HG02884 (cell line): ENCODE results near the gene ACAD11.
"Not testable (repeated sequence)": the region's sequence is repeated elsewhere in the genome, so short reads cannot be mapped to it uniquely, and the experiment has no call there.

Experiments
- ATAC-seq: cut with Tn5 transposase; IDR thresholded peaks from one replicate; pipeline ENCODE4 v1.9.1; 2021; ENCODE audit warnings: mild to moderate bottlenecking, moderate library complexity; ENCODE audit not compliant: unreplicated experiment

ACAD11 gene

GRCh38 chr3:132652640-132653270 is 6.9 kb downstream of the ACAD11 start:
- ATAC-seq: no peak

DNA sequence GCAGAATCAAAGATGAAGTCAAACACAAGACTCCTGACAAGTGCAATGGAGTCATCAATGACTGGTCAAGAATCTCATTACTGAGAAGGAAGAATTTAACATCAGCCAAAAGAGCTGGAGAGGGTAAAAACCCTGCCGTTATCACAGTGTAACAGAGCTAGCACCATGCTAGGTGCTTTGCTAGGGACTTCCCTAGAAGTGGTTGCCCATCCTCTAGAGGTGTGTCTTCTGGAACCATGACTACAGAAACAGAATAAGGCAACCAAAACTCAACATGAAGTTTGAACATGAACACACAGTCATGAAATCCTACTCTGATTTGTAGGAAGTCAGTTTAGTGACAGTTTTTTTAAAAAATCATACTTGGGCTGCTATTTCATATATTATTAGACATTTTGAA is 9.5 kb downstream of the ACAD11 start:
- no peak for ATAC-seq

DNA sequence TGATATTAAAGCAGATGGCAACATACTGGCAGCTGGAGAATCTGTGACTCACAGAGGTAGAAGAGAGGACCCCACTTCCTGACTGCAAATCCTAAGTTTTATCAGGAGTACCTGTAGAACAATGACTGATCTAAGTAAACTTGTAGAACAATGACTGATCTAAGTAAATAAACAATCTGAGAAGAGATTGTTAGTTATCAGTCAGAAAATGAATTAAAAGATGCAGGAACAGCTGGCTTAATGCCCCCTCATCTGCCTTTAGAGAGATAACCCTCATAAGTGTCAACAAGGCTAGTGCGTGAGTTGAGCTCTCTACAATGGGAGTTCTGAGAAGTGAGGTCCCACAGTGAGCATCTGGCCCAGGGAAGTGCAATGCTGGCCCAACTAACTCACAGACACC is 14.6 kb downstream of the ACAD11 start:
- no peak for ATAC-seq

DNA sequence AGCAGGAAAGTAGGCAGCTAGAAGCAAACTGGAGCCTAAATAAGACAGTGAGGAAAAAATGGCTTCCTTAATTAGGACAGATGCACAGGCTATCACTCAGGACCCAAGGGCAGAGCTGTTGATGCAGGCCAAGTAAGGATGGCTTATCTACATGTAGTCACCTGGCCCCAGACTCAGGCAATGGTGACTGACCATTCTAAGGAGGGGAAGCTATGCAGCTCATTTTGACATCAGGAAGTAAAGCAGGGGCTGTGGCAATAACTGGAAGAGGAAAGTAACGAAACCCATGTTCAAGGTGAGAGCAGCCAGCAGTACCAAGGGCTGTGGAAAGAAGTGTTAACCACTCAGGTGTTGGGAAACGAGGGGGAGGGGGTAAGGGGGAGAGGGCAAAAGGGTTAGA is 16.2 kb downstream of the ACAD11 start:
- ATAC-seq: no peak

DNA sequence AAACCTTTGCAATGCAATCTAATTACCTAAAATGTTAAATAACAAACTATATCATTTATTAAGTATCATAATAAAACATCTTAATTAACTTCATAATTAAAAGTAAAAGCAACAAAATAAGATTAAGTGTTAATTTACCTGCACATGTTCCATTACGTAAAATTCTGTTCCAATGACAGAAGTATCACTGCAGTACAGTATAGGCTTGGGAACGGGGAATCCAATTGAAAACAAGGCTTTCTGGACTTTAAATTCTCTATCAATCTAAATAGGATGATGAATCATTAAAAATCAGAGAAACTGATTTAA is 17.1 kb downstream of the ACAD11 start:
- ATAC-seq: no peak

DNA sequence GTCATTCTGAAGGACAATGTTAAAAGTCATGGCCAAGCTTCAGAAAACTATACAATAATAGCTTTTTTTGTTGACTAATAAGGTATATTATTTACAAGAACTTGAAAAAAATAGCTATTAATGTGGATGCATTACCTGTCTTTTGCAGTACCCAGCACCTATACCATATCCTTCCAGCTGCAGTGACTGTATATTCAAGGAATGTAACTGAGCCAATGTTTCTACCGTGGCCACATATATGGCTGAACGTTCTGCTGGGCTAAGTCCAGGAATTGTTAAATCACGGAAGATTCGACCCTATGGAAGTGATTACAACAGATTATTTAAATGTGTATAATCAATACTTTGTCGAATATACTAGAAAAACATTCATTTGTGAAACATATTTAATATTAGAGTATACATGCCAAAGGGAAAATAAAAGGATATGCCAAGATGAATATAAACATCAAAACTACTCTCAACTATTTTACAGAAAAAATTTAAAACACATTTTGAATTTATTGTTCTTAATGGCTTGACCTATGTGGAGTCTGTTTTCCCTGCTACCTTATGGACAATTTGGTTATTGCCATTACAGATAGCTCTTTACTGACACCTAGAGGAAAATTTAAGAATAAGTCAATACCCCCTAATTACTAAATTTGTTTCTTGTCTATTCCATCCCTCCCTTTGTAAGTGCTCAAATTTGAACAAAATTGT is 17.6 kb downstream of the ACAD11 start:
- no peak for ATAC-seq

GRCh38 chr3:132641427-132641826 is 18.2 kb downstream of the ACAD11 start:
- ATAC-seq: not testable (repeated sequence)

DNA sequence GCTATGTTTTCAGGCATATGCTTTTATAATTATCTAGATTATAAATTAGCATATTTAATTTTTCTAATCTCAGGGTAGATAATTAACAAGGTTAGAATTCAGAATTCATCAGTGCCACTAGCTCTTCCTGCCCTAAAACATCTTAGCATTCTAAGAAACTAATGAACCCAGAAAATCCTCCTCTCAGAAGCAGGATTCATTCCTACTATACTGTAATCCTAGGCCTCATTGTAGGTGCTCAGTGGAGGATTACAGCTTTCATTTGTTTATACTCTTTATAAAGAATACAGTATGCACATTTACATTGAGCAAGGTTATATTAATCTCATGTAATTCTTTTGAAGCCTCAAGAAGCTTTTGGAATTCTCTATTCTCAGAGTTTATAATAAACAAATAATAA is 20.9 kb downstream of the ACAD11 start:
- ATAC-seq: no peak

DNA sequence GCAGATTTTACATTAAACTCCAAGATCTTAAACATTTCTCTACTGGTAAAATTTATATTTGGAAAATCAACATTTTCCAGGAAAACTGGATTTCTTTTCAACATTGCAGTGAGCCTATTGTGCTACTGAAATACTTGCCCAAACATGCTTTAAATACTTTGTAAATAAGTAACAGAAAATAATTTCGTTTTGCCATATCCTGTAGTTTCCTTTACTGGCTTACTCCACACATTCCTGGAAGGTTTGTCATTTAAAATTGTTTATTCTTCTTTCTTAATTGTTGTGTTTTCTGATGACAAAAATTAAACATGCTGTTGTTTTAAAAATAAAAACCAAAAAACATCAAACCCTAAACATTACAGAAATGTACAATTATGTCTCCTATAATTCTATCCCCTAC is 22.0 kb downstream of the ACAD11 start:
- ATAC-seq: no peak

DNA sequence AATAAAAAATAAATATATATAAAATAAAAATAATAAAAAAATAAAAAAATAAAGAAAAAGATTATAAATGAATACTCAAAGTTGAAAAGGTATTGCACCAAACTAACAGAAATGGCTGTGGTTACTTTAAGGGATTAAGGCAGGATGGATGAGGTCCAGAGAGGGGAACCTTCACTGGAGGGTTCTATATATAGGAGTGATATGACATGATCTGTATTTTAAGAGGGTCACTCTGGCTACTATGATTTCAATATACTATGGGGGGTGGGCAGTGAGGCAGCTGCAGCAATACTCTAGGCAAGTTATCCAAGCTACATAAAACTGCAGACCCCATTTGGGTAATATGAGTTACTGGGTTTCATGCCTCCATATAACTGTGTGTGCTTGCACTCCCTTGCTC is 24.6 kb downstream of the ACAD11 start:
- ATAC-seq: no peak

GRCh38 chr3:132630612-132631011 is 29.0 kb downstream of the ACAD11 start:
- ATAC-seq: no peak

GRCh38 chr3:132629928-132630327 is 29.7 kb downstream of the ACAD11 start:
- ATAC-seq: no peak

DNA sequence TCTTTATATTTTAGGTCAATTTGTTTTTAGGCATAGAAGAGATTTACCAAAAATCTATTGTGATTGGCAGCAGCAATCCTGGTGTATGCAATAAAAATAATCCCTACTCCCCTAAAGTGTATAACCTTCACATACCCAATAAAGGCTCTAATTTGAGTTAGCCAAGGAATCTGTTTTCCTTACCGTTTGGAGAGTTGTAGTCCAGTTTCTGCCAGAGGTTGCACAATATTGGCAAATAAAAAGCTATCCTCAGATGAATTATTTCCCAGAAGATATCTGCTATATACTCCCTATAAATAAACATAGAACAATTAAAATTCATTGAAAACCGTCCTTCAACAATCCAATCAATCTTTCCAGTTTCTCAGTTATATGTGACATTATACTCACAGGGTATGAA is 31.5 kb downstream of the ACAD11 start:
- ATAC-seq: no peak

DNA sequence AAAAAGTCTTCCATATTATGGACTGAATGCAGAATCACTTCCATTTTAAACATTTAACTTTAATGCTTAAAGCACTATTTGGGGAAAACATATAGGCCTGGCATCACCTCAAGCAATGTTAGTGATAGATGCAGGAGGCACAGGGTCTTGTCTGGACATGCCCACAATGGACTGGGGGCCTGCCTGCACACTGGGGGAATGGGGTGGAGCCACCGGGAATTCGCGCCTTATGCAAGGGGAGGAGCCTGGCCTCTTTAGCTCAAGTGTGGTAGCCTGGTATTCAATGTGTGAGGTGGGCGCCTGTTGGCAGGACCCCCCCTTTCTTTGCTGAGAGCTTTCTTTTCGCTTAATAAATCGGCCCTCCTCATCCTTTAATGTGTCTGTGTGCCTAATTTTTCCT is 32.7 kb downstream of the ACAD11 start:
- no peak for ATAC-seq

GRCh38 chr3:132625613-132626012 is 34.0 kb downstream of the ACAD11 start:
- peak; percentile 93 for ATAC-seq

DNA sequence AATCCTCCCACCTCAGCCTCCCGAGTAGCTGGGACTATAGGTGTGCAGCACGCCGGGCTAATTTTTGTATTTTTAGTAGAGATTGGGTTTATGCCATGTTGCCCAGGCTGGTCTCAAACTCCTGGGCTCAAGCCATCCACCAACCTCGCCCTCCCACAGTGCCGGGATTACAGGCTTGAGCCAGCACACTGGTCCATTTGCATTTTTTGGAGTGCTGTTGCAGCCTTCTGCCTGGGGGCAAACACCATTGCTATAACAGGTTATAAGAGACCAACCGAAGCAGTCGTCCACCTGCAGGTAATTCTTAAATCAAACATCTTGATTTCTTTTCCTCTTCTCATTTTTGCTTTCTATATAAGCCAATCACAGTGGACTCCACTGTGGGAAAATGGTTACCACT is 34.8 kb downstream of the ACAD11 start:
- no peak for ATAC-seq

- ATAC-seq: no peak
Measured at GRCh38 chr3:132623646-132624045, 36.0 kb downstream of the ACAD11 start.

- no peak for ATAC-seq
Measured at GRCh38 chr3:132622761-132623160, 36.8 kb downstream of the ACAD11 start.

DNA sequence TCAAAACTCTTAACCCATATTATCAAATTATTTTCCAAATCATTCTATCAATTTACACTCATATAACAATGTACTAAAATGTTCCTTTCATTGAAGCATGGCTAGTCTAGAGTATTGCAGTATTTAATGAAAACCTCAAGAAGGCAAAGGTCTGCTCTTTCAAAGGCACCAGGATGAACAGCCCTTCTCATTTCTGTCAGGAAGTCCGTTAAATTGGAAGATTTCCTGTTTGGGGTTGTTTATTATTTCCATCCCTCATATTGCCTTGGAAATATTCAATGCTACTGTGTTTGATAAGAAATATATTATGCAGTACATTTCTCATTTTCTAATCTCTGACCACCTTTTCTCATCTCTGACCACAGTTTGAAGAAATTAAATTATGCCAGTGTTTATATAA is 37.5 kb downstream of the ACAD11 start:
- ATAC-seq: no peak

- no peak for ATAC-seq
Measured at GRCh38 chr3:132616780-132617179, 42.8 kb downstream of the ACAD11 start.

DNA sequence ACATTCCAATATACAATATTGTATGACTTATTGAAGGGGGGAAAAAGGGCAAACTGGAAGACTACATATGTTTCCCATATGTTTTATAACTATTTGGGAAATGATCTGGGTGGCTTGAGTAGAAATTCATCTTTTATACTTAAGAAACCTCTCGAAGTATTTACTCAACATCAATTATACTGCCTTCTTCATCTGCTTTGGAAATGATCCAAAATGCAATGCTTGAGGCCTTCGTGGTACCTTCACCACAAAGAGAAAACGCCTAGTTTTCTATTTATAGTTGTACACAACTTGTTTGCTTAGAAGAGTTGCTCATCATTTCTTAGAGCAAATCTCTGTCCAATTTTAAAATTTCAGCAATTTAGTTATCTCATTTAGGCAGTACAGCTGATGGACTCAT is 43.7 kb downstream of the ACAD11 start:
- ATAC-seq: no peak

GRCh38 chr3:132615301-132615700 is 44.3 kb downstream of the ACAD11 start:
- ATAC-seq: not testable (repeated sequence)

DNA sequence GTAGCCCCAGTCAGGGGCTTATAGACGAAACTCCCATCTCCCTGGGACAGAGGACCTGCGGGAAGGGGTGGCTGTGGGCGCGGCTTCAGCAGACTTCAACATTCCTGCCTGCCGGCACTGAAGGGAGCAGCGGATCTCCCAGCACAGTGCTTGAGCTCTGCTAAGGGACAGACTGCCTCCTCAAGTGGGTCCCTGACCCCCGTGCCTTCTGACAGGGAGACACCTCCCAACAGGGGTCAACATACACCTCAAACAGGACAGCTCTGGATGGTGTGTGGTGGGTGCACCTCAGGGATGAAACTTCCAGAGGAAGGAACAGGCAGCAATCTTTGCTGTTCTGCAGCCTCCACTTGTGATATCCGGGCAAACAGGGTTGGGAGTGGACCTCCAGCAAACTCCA is 53.0 kb downstream of the ACAD11 start:
- ATAC-seq: not testable (repeated sequence)
